Forelimb muscle (tissue), 1 donor: ENCODE results near the gene PDZD2. TPM values are rescaled to one million over a fixed set of nuclear protein-coding genes. Genes with fewer than 3 reads are reported as not detected.
"Not testable (repeated sequence)": the region's sequence is repeated elsewhere in the genome, so short reads cannot be mapped to it uniquely, and the experiment has no call there.

ENCODE experiments used
- DNase-seq: peaks from one replicate; pipeline ENCODE4 v3.0.0-alpha.2; 2013; ENCODE audit warnings: low read depth
- polyA plus RNA-seq: library from polyadenylated mRNA; unstranded; fragments of 120-200 nt; gene quantifications from one replicate; pipeline ENCODE4 v1.2.1, GENCODE V29; 2013; ENCODE audit not compliant: insufficient read length

Gene PDZD2
- polyA plus RNA-seq, 1 donor: 6.1 TPM

DNA sequence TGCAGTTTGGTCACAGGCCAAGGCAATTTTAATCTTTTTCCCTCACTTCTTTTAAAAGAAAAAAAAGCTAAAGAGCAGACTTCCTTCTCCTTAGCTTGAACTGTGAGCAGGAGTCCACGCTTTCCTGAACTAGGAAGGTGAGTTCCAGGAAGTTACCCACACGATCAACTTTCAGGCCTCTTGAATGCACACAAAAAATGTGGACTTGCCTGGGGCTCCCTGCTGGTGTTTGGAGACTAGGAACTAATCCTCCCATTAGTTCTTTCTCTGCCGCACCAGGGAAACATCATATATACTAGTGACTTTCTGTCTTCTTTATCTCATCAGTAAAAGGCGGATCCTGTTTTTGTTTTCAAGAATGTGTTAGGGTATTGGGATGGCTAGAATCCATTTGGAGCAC, 295.2 kb downstream of the PDZD2 start:
- DNase-seq: no peak

DNA sequence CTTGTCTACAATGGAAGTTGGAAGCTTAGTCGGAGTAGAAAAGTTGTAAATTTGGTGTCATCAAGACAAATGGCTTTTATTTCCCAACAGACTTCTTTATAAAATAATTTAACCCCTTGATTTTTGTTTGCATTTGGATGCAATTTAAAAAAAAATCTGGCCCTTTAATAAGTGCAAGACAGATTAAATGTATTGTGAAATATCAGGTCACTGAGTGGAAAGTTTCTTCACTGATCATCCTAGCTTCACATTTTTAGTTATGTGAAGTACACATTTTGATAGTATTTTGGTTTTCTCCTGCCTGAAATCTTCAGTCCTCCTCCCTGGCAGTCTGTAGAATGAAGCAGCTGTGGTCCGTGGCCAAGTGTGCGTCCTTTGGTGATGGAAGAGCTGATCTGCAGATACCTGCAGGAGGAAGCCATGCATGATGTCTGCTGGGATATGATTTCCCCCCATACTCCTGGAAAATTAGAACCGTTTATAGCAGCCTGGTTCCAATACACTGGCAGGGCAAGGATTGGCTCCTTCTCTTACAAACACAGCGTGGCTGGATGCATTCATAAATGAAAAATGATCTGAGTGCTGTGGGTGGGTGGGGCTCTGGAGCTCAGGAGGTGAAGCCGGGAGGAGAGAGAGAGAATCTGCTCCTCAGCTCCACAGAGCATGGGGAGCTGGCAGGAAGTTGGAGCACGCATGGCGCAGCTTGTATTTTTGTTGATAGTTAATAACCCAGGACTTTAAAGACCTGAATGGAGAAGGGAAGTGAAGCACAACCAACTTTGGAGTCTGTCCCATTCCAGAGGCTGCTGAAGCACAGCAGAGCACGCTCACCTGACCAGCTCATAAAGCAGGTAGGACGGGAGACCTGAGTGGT, 296.8 kb downstream of the PDZD2 start:
- DNase-seq: no peak

DNA sequence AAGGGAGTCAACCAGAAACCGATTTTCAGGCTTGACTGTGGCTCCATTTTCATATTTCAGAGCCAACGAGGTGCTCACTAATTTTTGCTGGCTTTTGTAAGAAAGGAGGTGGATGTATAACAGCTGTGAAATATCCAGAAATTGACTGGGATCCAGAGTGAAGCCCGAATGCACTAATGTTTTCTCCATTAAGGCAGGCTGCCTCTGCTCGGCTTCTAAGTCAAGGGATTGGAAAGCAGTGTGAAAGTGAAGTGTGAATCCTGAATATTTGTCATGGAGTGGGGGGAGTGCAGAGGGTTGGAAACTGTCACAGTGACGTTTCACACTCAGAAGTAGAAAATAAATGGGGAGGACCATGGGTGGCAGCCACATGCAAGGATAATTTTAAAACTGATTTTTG, 297.8 kb downstream of the PDZD2 start:
- DNase-seq: peak; percentile 46

DNA sequence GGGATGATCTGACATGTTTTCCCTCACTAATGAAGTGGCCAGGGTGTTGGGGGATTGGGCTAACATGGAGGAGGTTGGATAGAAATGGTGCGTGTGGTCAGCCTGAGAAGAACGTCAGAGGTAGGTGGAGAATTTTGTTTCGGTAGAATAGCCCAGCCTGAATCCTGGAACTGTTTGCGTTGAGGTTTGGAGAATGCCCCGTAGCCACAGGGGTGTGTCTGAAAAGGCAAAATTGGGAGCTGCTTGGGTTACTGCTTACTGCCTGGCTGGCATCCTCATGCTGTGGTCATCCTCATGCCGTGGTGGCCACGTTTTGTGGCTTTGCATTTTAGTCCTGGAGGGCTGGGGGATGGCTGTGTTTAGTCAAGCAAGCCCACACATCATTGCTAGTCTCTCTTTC, 298.3 kb downstream of the PDZD2 start:
- DNase-seq: no peak

DNA sequence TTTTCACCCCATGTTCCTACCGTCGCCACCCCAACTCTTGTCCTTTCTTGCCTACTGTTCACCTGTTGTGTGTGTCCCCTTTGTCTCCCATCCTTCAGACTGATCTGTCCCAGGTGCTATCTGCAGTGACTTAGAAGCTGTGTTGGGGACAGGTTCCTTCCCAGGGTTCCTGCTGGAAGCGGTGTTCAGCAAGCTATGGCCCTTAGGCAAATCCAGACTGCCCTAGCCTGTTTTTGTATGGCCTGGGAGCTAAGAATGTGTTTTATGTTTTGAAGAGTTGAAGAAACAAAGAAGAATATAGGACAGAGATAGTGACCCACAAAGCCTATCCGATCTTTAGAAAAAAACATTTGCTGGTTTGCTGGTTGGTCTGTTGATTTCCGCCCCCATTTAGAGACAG, 298.8 kb downstream of the PDZD2 start:
- no peak for DNase-seq

DNA sequence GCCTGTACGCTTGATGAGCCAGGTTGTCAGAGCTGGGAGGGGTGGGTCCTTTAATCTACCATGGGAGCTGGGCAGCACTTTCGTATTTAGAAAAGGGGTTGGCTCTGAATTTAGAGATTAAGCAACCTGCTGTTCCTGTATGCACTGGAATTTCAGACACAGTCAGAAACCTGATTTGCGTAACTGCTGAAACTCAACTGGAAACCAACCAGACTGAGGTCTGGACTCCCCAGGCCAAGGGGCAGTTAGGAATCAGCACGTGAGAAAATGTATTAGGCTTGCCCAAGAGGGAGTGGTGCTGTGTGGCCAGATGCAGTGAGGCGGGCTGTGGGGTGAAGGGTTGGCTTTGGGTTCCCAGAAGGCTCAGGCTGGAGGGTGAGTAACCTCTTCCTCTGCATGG, 300.2 kb downstream of the PDZD2 start:
- no peak for DNase-seq

DNA sequence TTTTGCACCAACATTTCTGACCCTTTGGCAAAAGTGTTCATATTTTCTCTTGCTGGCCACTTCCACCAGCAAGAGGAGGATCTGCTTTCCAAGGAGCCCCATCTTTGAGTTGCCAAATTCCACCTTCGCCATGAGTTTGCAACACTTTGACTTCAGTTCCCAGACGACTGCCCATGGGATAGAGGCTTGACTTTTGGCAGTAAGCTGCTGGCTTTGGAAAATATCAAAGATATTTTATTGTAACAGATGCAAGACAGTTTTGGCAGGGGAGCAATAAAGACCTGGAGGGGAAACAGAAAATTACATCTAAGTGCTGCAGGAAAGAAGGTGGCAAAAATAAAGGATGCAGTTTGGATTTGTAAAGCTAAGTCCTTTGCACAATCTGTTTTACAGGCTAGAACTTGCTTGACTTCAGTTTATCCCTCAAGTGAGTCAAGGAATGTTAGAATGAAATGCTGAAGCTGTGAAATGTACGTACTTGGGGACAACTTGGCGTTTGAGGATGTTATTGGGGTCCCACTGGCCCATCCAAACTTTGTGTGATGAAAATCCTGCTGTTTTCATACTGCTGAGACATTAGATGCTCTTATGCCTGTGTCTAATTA, 302.3 kb downstream of the PDZD2 start:
- no peak for DNase-seq

DNA sequence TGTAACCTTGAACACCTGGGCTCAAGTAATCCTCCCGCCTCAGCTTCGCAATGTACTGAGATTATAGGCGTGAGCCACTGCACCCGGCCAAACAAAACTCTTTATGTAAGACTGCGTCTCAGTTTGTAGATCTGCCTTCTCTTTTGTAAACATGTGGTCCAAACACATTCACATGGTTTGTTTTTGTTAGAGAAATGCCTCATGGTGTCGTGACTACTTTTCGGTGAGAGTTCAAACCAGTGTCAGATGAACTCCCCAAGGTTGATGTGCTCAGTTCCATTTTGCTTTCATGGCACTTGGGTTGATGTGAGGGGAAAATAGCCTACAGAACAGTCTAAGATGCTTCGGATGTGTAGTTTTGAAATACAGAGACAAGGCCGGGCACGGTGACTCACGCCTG, 303.6 kb downstream of the PDZD2 start:
- no peak for DNase-seq

DNA sequence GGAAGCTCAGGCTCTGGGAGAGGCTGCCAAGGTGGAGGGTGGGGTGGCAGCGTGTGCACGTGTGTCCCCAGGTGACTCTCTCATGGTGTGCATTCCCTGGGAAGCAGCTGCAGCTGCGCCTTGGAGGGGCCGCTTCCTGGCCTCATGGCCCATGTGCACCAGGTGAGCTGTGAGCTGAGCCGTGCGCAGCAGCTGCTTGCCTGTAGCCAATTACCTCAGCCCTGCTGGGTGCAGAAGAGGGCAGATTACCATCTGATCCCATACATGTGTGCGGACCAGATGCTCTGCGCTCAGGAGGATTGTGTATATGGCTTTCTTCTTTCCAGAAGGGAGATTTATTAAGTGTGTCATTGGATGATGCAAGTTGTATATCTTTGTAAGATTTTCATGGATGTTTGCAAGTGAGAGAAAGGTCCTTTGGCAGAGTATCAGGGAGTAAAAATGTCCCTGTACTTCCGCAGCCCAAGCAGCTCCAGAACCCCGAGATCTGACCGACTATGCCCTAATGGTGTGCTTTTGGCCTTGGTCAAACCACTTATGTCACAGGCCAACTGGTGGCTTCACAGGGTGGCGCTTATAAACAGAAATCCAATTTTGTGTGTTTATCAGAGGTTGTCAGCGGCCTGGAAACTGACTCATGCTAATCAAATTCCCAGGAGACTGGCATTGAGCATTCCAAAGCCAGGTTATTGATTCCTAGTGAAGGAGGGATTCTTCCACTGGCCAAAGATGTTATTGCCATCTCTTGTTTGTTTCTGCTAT, 305.9 kb downstream of the PDZD2 start:
- no peak for DNase-seq

DNA sequence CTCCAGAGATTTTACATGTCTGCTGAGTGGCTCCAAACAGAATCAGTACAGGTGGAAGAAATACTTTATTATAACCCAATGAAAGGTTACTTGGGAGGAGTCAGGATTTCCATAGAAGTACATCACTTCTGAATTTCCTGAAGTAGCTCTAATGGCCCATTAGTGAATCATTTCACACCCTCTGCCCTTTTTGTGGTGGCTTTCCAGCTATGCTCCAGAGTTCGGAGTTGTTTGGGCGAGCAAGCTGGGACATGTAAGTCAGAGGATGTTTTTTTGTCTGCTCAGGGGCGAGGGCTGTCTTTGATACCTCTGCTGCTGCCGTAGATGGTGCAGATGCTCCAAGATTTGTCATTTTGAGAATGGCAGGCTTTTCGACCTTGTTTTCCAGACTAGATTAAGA, 309.1 kb downstream of the PDZD2 start:
- no peak for DNase-seq

DNA sequence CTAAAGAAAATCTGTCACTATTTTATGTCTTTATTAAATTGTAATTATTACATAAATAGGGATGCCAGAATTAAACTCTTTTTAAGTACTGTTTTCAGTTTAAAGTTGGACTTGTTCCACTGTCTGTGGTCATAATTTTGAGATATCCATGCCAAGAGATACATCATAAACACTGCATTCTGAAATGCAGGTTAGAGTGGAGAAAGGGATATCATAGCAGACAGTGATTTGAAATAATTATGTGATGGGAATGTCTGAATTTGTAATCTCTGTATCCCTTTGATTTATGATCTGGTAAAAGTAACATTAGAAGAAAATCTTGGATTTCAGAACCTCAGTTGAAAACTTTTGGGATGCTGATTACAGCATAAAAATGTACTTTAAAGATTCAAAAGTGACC, 313.1 kb downstream of the PDZD2 start:
- DNase-seq: no peak

DNA sequence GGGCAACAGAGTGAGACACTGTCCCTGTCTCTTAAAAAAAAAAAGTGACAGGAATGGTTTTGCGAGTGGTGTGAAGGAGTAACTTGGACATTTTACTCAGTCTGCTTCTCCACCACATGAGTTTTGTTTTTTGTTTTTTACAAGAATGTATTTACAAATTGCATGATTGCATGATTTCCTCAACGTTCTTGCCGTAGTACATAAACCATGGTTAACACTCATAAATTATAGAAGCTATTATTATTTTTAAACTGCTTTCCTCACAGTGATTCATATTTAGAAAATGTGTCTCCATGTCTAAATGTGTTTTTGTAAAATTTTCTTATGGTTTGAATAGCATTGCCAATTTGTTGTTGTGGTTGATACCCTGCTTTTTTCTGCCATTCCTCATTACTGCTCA, 315.2 kb downstream of the PDZD2 start:
- no peak for DNase-seq

DNA sequence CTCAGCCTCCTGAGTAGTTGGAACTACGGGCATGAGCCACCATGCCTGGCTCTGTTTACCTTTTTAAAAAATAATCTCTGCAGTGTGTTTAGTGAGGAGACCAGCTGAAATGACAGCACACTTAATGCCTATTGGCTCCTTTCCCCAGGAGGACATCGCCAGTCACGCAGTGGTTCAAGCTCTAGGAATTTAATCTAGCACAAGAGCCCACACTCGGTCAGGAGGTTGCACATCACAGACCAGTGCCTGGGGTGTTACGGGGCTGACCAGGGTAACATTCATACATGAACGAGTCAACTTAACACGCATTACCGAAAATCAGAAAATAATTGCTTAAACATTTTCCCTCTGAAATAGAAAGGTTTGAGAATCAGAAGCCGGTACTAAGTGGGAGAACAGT, 318.2 kb downstream of the PDZD2 start:
- DNase-seq: no peak

DNA sequence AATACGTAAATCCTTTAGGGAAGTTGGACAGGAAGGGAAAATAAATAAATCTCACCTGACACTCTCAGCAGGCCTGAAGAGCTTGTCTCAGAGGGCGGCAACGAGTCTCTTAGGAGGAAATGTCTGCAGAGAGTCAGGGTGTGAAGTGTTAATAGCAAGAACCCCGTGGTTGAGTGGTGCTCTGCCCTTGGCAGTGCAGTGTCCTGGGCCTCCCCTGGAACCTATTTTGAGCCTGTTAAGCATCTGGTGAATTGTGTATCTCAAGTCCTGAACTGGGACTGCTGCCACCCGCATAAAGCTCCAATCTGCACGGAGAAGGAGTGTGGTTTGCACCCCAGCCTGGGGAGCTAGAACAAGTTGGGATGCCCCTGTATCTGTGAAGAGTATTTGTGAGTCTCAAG, 323.4 kb downstream of the PDZD2 start:
- no peak for DNase-seq

DNA sequence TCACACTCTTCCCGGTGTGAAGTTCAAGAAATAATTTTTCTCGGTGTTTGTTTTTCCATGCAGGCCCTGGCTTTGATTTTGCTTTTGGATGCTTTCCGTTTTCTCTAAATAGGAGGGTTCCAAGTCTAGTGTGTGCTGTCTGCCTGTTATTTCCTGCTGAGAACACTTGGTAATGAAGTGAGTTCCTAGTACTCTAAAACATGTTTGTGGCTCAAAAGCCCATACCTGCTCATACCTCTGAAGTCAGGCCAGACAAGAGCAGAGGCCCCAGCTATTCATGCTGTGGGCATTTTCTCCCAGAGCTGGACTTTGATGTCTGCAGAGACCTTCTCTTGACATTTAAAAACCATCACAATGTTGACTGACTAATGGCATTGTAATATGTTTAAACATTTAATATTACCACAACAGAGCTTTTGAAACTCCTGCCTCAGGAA, 324.0 kb downstream of the PDZD2 start:
- no peak for DNase-seq

DNA sequence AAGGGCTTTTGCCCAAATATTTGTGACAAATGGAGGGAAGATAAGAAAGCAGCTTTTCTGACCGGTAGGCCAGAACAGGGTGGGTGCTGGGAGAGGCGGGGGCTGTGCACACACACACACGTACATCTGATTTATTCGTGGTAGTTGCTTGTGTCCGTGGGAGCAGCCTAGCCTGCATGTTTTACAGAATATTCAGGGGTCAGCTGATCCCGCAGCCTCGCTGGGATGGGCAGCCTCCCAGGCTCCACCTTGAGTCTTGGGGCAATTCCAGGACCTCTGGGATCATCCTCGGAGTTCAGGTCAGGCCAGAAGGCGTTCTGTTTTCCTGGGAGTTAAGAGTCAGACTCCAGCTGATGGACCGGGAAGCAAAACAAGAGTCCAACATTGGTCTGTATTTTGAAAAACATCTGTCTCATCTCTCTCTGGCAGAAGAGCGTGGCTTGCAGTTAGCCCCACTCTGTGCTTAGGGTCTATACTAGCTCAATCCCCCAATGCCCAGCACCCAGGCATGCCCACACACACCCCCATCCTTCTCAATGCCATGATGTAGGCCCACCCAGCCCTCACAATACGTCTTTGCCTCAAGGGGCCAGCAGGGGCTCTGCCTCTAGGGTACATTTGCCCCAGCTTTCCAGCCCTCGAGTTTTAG, 324.6 kb downstream of the PDZD2 start:
- DNase-seq: no peak

DNA sequence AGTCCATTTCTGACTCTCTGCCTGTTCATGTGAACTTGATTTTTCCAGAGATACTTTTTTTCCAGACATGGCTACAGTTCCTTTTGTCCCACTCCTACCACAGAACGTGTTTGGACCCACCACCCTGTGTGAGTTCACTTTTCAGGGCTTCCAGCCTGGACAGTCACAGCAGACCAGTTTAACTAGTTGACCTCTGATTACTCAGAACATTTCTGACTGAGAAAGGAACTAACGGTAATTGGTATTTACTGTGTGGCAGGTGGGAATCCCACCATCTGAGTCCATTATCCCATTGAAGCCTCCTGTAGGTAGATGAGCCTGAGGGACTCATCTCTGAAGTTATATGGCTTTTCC, 325.1 kb downstream of the PDZD2 start:
- DNase-seq: no peak

DNA sequence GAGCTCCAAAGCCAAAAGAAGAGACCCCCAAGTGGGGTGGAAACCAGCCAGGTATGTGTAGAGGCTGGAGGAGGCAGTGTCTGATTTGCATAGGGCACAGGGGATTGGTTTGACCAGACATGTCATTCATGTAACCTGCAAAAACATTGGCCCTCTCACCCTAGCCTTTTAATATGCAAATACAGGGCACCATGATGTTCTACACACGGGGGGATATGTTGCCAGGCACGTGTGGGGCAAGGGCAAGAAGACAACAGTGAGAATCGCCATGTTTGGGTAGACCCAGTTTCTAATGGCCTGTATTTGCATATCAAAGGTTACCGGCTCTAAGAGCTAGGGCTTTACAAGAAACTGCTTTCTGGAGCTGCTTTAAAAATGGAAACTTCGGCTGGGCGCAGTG, 326.3 kb downstream of the PDZD2 start:
- DNase-seq: no peak

DNA sequence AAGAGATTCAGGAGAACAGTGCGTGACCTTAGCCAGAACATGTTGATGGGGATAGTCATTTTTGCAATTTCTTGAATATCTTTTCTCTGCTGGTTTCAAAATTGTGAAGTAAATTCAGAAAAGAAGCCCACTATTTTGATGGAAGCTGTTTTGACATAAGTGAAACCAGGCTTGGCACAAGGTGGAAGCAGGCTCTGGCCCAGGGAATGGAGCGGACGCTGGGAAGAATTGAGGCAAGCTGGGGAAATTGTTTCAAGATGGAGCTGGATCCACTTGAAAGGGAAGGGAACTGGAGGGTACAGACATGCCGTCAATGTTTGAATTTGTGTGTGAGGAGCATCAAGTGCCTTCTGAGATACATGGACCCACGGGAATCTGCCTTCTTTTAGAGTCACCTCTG, 328.0 kb downstream of the PDZD2 start:
- no peak for DNase-seq

DNA sequence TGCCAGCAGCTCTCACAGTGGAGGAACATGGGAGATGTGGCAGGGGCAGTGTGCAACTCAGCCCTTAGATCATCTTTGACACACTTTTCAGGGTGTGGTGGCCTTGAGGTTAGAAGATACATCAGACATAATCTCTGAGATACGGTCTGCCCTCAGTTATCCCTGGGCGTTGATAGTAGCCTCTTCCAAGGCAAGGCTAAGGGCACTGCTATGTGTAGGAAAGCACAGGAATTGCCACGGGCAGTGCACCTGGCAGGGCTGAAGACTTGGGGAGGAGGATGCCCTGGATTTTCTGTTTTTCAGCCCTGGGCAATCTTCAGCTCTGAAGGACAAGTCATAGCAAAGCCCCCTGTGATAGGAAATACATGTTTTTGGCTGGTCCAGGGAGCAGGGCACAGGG, 328.5 kb downstream of the PDZD2 start:
- DNase-seq: no peak

DNA sequence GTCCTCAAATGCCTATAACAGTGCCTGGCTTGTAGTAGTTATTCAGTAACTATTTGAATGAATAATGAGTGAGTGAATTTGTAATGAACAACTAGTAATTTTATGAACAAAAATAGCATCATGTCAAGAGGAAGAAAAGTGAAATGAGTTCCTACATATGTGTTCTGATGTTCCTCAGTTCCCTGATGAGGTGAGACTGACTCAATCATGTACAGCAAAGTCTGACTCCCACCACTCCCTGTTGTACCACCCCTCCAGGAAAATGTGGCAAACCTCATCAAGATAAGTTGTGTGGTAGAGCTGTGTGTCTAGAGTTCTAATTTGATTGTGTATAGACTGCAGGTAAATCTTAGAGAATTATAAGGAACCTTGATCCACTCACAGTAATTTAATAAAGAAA, 333.6 kb downstream of the PDZD2 start:
- DNase-seq: no peak

DNA sequence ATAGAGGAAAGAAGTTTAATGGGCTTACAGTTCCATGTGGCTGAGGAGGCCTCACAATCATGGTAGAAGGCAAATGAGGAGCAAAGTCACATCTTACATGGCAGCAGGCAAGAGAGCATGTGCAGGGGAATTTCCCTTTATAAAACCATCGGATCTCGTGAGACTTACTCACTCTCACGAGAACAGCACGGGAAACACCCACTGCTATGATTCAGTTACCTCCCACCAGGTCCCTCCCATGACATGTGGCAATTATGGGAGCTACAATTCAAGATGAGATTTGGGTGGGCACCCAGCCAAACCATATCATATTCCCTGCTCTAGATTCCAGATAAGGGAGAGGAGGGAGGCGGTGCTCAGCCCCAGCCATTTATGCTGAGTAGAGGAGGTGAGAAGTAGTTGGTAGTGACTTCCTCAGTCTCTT, 336.3 kb downstream of the PDZD2 start:
- not testable (repeated sequence) for DNase-seq
